Adrenal gland (tissue), 5 donors: ENCODE measurements around the gene ETV3.
"Not testable (repeated sequence)": the region's sequence is repeated elsewhere in the genome, so short reads cannot be mapped to it uniquely, and the experiment has no call there.

Experiments used
- POLR2A ChIP-seq, 2 donors: fragments of 450-650 bp; IDR thresholded peaks; one replicate each; pipeline ENCODE4 v1.6.1; 2017; ENCODE audit warnings: antibody characterized with exemption in 2 of 2, mild to moderate bottlenecking in 2 of 2, moderate library complexity in 1 of 2
- TF ChIP-seq, protein P1 (sequence below), 6 experiments: fragments of 450-650 bp in 4 of 6; fragments of 200-600 bp in 2 of 6; sonication (generic) in 1 of 6; IDR thresholded peaks; 1 replicate in 5 of 6; 2 replicates in 1 of 6; pipeline versions ENCODE4 v1.5.1 to v1.8.0; 2016 to 2021; ENCODE audit warnings: antibody characterized with exemption in 6 of 6, mild to moderate bottlenecking in 2 of 6, moderate library complexity in 1 of 6
- donor health status: DM: no; HTN: no; CAD: no.

DNA sequence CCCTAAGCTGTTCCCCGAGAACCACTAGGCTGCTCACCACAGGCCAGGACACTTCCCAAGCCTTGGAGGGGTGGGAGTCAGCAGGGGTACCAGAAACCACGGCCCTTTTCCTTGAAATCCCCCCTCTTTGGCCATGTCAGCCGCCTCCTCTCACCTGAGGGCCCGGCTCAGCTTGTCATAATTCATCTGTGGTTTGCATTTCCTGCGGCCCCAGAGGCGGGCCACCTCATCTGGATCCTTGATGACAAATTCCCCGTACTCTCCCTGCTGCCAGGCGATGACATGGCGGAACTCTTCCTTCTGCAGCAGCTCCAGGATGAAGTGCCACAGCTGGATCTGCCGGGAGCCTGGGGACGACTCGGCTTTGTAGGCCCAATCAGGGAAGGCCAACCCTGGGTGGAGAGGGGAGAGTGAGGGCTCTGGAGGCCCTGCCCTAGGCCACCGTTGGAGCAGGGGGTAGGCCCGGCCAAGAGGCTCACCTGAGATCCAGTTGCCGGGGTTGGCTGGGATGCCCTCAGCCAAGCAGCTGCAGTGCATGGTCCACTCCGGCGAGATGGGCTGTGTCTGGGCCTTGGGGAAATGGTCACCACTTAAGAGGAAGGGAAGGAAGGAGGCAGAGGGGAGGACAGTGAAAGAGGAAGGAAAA, 39.1 kb downstream of the ETV3 start:
- TF ChIP-seq, protein P1, sequence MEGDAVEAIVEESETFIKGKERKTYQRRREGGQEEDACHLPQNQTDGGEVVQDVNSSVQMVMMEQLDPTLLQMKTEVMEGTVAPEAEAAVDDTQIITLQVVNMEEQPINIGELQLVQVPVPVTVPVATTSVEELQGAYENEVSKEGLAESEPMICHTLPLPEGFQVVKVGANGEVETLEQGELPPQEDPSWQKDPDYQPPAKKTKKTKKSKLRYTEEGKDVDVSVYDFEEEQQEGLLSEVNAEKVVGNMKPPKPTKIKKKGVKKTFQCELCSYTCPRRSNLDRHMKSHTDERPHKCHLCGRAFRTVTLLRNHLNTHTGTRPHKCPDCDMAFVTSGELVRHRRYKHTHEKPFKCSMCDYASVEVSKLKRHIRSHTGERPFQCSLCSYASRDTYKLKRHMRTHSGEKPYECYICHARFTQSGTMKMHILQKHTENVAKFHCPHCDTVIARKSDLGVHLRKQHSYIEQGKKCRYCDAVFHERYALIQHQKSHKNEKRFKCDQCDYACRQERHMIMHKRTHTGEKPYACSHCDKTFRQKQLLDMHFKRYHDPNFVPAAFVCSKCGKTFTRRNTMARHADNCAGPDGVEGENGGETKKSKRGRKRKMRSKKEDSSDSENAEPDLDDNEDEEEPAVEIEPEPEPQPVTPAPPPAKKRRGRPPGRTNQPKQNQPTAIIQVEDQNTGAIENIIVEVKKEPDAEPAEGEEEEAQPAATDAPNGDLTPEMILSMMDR (IDR thresholded peaks at IDR 0.05), result not testable (repeated sequence)
- not testable (repeated sequence) for TF ChIP-seq POLR2A (IDR thresholded peaks at IDR 0.05)
